Measurements from ENCODE around the gene ZNF70.

DNA sequence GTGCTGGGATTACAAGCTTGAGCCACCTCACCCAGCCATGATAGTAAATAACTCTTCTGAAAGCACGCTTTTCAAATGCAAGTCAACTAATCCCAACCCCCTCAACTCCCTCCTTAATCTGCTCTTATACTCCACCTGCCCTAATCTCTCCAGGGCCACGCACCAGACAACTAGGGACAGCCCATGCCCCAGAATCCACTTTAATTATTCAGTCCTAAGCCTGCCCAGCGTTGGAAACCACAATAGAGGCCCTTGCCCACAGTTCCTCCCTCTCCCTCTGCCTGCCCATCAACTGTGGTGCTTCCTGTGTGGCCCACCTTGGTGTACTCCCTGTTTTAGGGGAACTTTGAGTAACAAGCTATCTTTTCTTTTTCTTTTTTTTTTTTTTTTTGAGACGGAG lies 6.0 kb upstream of the ZNF70 start:
- TF ChIP-seq, protein P1, sequence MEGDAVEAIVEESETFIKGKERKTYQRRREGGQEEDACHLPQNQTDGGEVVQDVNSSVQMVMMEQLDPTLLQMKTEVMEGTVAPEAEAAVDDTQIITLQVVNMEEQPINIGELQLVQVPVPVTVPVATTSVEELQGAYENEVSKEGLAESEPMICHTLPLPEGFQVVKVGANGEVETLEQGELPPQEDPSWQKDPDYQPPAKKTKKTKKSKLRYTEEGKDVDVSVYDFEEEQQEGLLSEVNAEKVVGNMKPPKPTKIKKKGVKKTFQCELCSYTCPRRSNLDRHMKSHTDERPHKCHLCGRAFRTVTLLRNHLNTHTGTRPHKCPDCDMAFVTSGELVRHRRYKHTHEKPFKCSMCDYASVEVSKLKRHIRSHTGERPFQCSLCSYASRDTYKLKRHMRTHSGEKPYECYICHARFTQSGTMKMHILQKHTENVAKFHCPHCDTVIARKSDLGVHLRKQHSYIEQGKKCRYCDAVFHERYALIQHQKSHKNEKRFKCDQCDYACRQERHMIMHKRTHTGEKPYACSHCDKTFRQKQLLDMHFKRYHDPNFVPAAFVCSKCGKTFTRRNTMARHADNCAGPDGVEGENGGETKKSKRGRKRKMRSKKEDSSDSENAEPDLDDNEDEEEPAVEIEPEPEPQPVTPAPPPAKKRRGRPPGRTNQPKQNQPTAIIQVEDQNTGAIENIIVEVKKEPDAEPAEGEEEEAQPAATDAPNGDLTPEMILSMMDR (IDR thresholded peaks at IDR 0.05): no peak
- no peak for TF ChIP-seq ZFX (IDR thresholded peaks at IDR 0.05; ENCODE audit: borderline replicate concordance)

Measured in 22Rv1 (cell line).